Vagina (tissue), 2 donors: Measurements from ENCODE around the gene AP1AR.

Source experiments
- POLR2A ChIP-seq, 2 donors: fragments of 450-650 bp; IDR thresholded peaks; one replicate each; pipeline ENCODE4 v1.6.1; 2017; ENCODE audit warnings: antibody characterized with exemption in 2 of 2, mild to moderate bottlenecking in 2 of 2, moderate library complexity in 2 of 2
- POLR2AphosphoS5 ChIP-seq, 2 donors: sonication (generic); formaldehyde crosslinking; IDR thresholded peaks; one replicate each; pipeline ENCODE4 v1.9.0; 2017; ENCODE audit warnings: antibody characterized with exemption in 2 of 2, mild to moderate bottlenecking in 2 of 2, low read depth in 1 of 2; ENCODE audit not compliant: insufficient read depth in 1 of 2
- TF ChIP-seq, protein P1 (sequence below), 3 experiments: fragments of 450-650 bp in 2 of 3; fragments of 200-600 bp in 1 of 3; sonication (generic) in 1 of 3; IDR thresholded peaks; one replicate each; pipeline ENCODE4 v1.5.1; 2017 to 2019; ENCODE audit warnings: antibody characterized with exemption in 3 of 3, mild to moderate bottlenecking in 2 of 3, moderate library complexity in 2 of 3

DNA sequence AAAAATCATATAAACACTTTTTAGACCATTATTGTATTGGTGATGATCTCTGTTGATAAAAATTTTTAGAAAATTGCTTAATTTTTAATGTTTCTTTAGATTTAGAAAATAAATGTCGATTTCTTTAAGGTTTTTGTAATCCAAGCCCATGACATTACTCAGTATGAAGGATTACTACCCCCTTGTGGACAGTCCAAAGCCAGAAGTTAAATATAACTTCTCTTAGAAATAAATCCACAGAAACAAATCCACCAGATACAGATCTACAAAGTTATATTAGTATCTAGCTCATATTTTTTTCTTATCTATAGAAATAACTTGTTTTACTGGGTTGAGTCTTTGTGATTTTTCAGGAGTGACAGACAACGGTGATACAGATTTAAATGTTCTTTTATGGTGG lies 35.2 kb downstream of the AP1AR start:
- TF ChIP-seq, protein P1, sequence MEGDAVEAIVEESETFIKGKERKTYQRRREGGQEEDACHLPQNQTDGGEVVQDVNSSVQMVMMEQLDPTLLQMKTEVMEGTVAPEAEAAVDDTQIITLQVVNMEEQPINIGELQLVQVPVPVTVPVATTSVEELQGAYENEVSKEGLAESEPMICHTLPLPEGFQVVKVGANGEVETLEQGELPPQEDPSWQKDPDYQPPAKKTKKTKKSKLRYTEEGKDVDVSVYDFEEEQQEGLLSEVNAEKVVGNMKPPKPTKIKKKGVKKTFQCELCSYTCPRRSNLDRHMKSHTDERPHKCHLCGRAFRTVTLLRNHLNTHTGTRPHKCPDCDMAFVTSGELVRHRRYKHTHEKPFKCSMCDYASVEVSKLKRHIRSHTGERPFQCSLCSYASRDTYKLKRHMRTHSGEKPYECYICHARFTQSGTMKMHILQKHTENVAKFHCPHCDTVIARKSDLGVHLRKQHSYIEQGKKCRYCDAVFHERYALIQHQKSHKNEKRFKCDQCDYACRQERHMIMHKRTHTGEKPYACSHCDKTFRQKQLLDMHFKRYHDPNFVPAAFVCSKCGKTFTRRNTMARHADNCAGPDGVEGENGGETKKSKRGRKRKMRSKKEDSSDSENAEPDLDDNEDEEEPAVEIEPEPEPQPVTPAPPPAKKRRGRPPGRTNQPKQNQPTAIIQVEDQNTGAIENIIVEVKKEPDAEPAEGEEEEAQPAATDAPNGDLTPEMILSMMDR (IDR thresholded peaks at IDR 0.05): peak in 1 of 3 experiments; percentile 10
- TF ChIP-seq POLR2AphosphoS5 (IDR thresholded peaks at IDR 0.05; ENCODE audit: insufficient read depth in 1 of 2, low read depth in 1 of 2) (no peak), POLR2A (IDR thresholded peaks at IDR 0.05) (no peak)
